K562 (cell line): Measurements from ENCODE around the gene CFAP73. TPM values are rescaled to one million over a fixed set of nuclear protein-coding genes. Genes with fewer than 3 reads are reported as not detected.

Experiments
- ASH1L ChIP-seq: fragments of 450-650 bp; IDR thresholded peaks from 2 replicates; pipeline ENCODE4 v1.6.1; 2018; ENCODE audit warnings: borderline replicate concordance, mild to moderate bottlenecking, low read depth; ENCODE audit not compliant: partially characterized antibody
- CREM ChIP-seq: IDR thresholded peaks from 2 replicates; pipeline ENCODE4 v1.6.1; 2014; ENCODE audit warnings: antibody characterized with exemption, low read depth
- GATAD2B ChIP-seq: fragments of 450-650 bp; IDR thresholded peaks from 2 replicates; pipeline ENCODE4 v1.6.1; 2017; ENCODE audit warnings: mild to moderate bottlenecking, borderline replicate concordance
- HDAC2 ChIP-seq: fragments of 450-650 bp; IDR thresholded peaks from 2 replicates; pipeline ENCODE4 v1.6.1; 2016; ENCODE audit warnings: mild to moderate bottlenecking
- ILF3 ChIP-seq: fragments of 450-650 bp; IDR thresholded peaks from 2 replicates; pipeline ENCODE4 v1.6.1; 2018; ENCODE audit warnings: antibody characterized with exemption, mild to moderate bottlenecking, moderate library complexity, borderline replicate concordance
- KDM1A ChIP-seq, 2 experiments: fragments of 450-650 bp; IDR thresholded peaks; 2 replicates each; pipeline ENCODE4 v1.6.1; 2016; ENCODE audit warnings: mild to moderate bottlenecking in 2 of 2
- MIER1 ChIP-seq: fragments of 450-650 bp; IDR thresholded peaks from 2 replicates; pipeline ENCODE4 v1.6.1; 2016; ENCODE audit warnings: antibody characterized with exemption, mild to moderate bottlenecking, low read depth
- POLR2B ChIP-seq: fragments of 450-650 bp; IDR thresholded peaks from 2 replicates; pipeline ENCODE4 v1.6.1; 2018; ENCODE audit warnings: low read depth; ENCODE audit not compliant: partially characterized antibody
- POU5F1 ChIP-seq: fragments of 150-350 bp; IDR thresholded peaks from 2 replicates; pipeline ENCODE4 v1.6.1; 2014; ENCODE audit warnings: borderline replicate concordance, low read length, low read depth, mild to moderate bottlenecking; ENCODE audit not compliant: partially characterized antibody
- RBM14 ChIP-seq: fragments of 200-400 bp; formaldehyde crosslinking; IDR thresholded peaks from 2 replicates; pipeline ENCODE4 v1.6.1; 2018; ENCODE audit warnings: low read depth, mild to moderate bottlenecking, low read length, moderate library complexity, borderline replicate concordance; ENCODE audit not compliant: insufficient read depth
- SETDB1 ChIP-seq: IDR thresholded peaks from one replicate; pipeline ENCODE4 v1.6.1; 2012; ENCODE audit warnings: low read length, control low read depth, inconsistent platforms
- TARDBP ChIP-seq: fragments of 450-650 bp; IDR thresholded peaks from 2 replicates; pipeline ENCODE4 v1.6.1; 2016
- TCF15 ChIP-seq: fragments of 250-450 bp; sonication (Bioruptor Pico); IDR thresholded peaks from 2 replicates; pipeline ENCODE4 v1.8.0; 2022; ENCODE audit warnings: moderate library complexity, mild to moderate bottlenecking, inconsistent platforms
- TRIM24 ChIP-seq, 2 experiments: fragments of 450-650 bp; IDR thresholded peaks; 2 replicates each; pipeline ENCODE4 v1.6.1; 2016
- USF1 ChIP-seq: sonication (generic); formaldehyde crosslinking; IDR thresholded peaks from 2 replicates; pipeline ENCODE4 v1.9.0; 2022; ENCODE audit warnings: mild to moderate bottlenecking, missing genetic modification reagents
- USF2 ChIP-seq: sonication (generic); formaldehyde crosslinking; IDR thresholded peaks from 2 replicates; pipeline ENCODE4 v1.5.0; 2020; ENCODE audit warnings: missing genetic modification reagents
- ZNF12 ChIP-seq: sonication (generic); formaldehyde crosslinking; IDR thresholded peaks from 2 replicates; pipeline ENCODE4 v1.4.0; 2020; ENCODE audit warnings: mild to moderate bottlenecking, missing genetic modification reagents
- ZNF121 ChIP-seq: sonication (generic); formaldehyde crosslinking; conservative IDR thresholded peaks from 2 replicates; pipeline ENCODE4 v1.8.0; 2022; ENCODE audit warnings: missing genetic modification reagents
- ZNF197 ChIP-seq: fragments of 200-800 bp; sonication (Bioruptor generic); IDR thresholded peaks from 2 replicates; pipeline ENCODE4 v1.6.1; 2016; ENCODE audit warnings: low read depth, missing genetic modification characterization, missing compliant biosample characterization
- ZNF347 ChIP-seq: fragments of 450-650 bp; formaldehyde crosslinking; IDR thresholded peaks from 2 replicates; pipeline ENCODE4 v1.4.0; 2020; ENCODE audit warnings: low read depth, mild to moderate bottlenecking, moderate library complexity
- ZNF407 ChIP-seq: fragments of 450-650 bp; IDR thresholded peaks from 2 replicates; pipeline ENCODE4 v1.6.1; 2016; ENCODE audit warnings: low read depth
- ZNF785 ChIP-seq: fragments of 250-450 bp; sonication (Bioruptor Pico); IDR thresholded peaks from 2 replicates; pipeline ENCODE4 v1.4.0; 2020; ENCODE audit warnings: mild to moderate bottlenecking
- polyA plus RNA-seq, 8 experiments: library from polyadenylated mRNA; depleted of rRNA in 4 of 8; stranded (reverse) in 5 of 8; unstranded in 3 of 8; fragments of >200 nt; fragmentation: Nextera tagmentation in 2 of 8; fragmentation: Illumina TruSeq in 1 of 8; extraction: Ambion mirVana in 2 of 8; extraction: Trizol in 1 of 8; gene quantifications; 2 replicates each; pipeline versions ENCODE4 v1.2.1 to v1.2.3, GENCODE V29; 2011 to 2014; ENCODE audit warnings: inconsistent platforms in 1 of 8, missing spikeins in 1 of 8
- total RNA-seq, 7 experiments: library from RNA; depleted of rRNA in 6 of 7; stranded (reverse); fragments of >200 nt in 6 of 7; fragmentation: Illumina TruSeq in 2 of 7; extraction: Trizol in 2 of 7; gene quantifications; 2 replicates each; pipeline versions ENCODE4 v1.2.1 to v1.2.3, GENCODE V29; 2011 to 2021; ENCODE audit warnings: low replicate concordance in 1 of 7

Gene CFAP73
- total and polyA plus RNA-seq, 9 of the 15 experiments (the other 6 are each of a cell fraction or from before 2014, with no cell fraction given) = not detected

- TF ChIP-seq ZNF407 (no peak), TRIM24 (IDR thresholded peaks at IDR 0.05) (no peak), ASH1L (no peak), TARDBP (no peak), USF1 (peak; percentile 40; the same call in 1 of the 2 replicates), USF2 (CRISPR knock-in tag) (peak; percentile 36; the same call in 1 of the 2 replicates), RBM14 (no peak), HDAC2 (peak; percentile 95; the same call in 1 of the 2 replicates), POU5F1 (no peak), ILF3 (no peak), TCF15 (CRISPR knock-in tag) (no peak), POLR2B (no peak), SETDB1 (no peak), ZNF121 (CRISPR knock-in tag) (no peak), KDM1A (IDR thresholded peaks at IDR 0.05) (peak; percentile 90 to 94), ZNF12 (CRISPR knock-in tag) (no peak), ZNF785 (no peak), ZNF347 (no peak), ZNF197 (CRISPR knock-in tag) (no peak), MIER1 (no peak), GATAD2B (no peak), CREM (peak; percentile 58; the same call in 1 of the 2 replicates)
Observed at GRCh38 chr12:113186033-113186365, 36.5 kb downstream of the CFAP73 start (continued).
